DND-41 (cell line): ENCODE measurements around the gene FHIT.
"Not testable (repeated sequence)": the region's sequence is repeated elsewhere in the genome, so short reads cannot be mapped to it uniquely, and the experiment has no call there.

ENCODE experiments used
- ATAC-seq: fragments of 200-7000 bp; cut with Tn5 transposase; 3 replicates; pipeline ENCODE4 v1.9.1; 2021; ENCODE audit warnings: low read depth; ENCODE audit not compliant: insufficient read depth
- DNase-seq: peaks from one replicate; pipeline ENCODE4 v3.0.0-alpha.2; 2020
- H2AFZ ChIP-seq: 2 replicates; pipeline ENCODE4 v1.6.0; 2012; ENCODE audit warnings: low read depth, low read length
- H3K27ac ChIP-seq: 2 replicates; pipeline ENCODE4 v1.5.1; 2012; ENCODE audit warnings: low read length, inconsistent platforms
- H3K27me3 ChIP-seq: fragments of 200-600 bp; sonication (generic); 2 replicates; pipeline ENCODE4 v1.6.0; 2012; ENCODE audit warnings: low read length, mild to moderate bottlenecking, inconsistent platforms; ENCODE audit not compliant: insufficient read depth, poor library complexity
- H3K36me3 ChIP-seq: 2 replicates; pipeline ENCODE4 v1.5.1; 2012; ENCODE audit warnings: low read length, inconsistent platforms; ENCODE audit not compliant: insufficient read depth
- H3K4me1 ChIP-seq: 2 replicates; pipeline ENCODE4 v1.5.1; 2012; ENCODE audit warnings: mild to moderate bottlenecking, low read length; ENCODE audit not compliant: insufficient read depth
- H3K4me2 ChIP-seq: 2 replicates; pipeline ENCODE4 v1.6.0; 2012; ENCODE audit warnings: mild to moderate bottlenecking, moderate library complexity, low read length, inconsistent platforms; ENCODE audit not compliant: insufficient read depth
- H3K4me3 ChIP-seq, 2 experiments: fragments of 200-600 bp in 1 of 2; shearing (Covaris generic) in 1 of 2; 2 replicates each; pipeline ENCODE4 v1.5.1; 2012 to 2016; ENCODE audit warnings: inconsistent platforms in 2 of 2, low read length in 2 of 2, mild to moderate bottlenecking in 2 of 2, low read depth in 1 of 2, moderate library complexity in 1 of 2
- H3K79me2 ChIP-seq: 2 replicates; pipeline ENCODE4 v1.6.0; 2012; ENCODE audit warnings: low read length, inconsistent platforms; ENCODE audit not compliant: insufficient read depth
- H3K9ac ChIP-seq: 2 replicates; pipeline ENCODE4 v1.6.0; 2012; ENCODE audit warnings: low read depth, mild to moderate bottlenecking, inconsistent platforms, low read length, moderate library complexity
- H3K9me3 ChIP-seq: 2 replicates; pipeline ENCODE4 v1.5.1; 2012; ENCODE audit warnings: low read length, moderate library complexity, mild to moderate bottlenecking, inconsistent platforms; ENCODE audit not compliant: insufficient read depth, severe bottlenecking
- H4K20me1 ChIP-seq: 2 replicates; pipeline ENCODE4 v1.6.0; 2012; ENCODE audit warnings: low read length; ENCODE audit not compliant: insufficient read depth
- CTCF ChIP-seq: IDR thresholded peaks from 2 replicates; pipeline ENCODE4 v1.5.1; 2012; ENCODE audit warnings: borderline replicate concordance, low read length, moderate library complexity, mild to moderate bottlenecking; ENCODE audit not compliant: poor library complexity, severe bottlenecking; ENCODE audit errors: extremely low read depth
- EZH2 ChIP-seq: IDR thresholded peaks from 3 replicates; pipeline ENCODE4 v1.6.1; 2012; ENCODE audit warnings: borderline replicate concordance, low read depth, mild to moderate bottlenecking, moderate library complexity, low read length, inconsistent platforms; ENCODE audit not compliant: severe bottlenecking

Gene FHIT

GRCh38 chr3:61194892-61195538, 56.2 kb downstream of the FHIT start:
- H3K4me1 ChIP-seq: no peaks in the 10 kb centered on the region
- H3K27ac ChIP-seq: no peak overlapping the region
- H3K4me3 ChIP-seq: no peak overlapping the region
- H3K36me3 ChIP-seq: no peaks in the 10 kb centered on the region
- no peaks in the 10 kb centered on the region for H4K20me1 ChIP-seq
- ATAC-seq (no peak), DNase-seq (no peak)
- H3K79me2 ChIP-seq: no peaks in the 10 kb centered on the region
- no peak overlapping the region for H2AFZ ChIP-seq
- no peak overlapping the region for H3K4me2 ChIP-seq
- no peaks in the 10 kb centered on the region for H3K27me3 ChIP-seq
- TF ChIP-seq CTCF (no peak), EZH2 (no peak)
- H3K9me3 ChIP-seq: no peaks in the 10 kb centered on the region
- H3K9ac ChIP-seq: no peak overlapping the region

- TF ChIP-seq EZH2: no peak
- no peak overlapping the region for H3K9ac ChIP-seq
- ATAC-seq (no peak), DNase-seq (no peak)
- no peaks in the 10 kb centered on the region for H3K79me2 ChIP-seq
- H3K4me2 ChIP-seq: no peak overlapping the region
- no peaks in the 10 kb centered on the region for H4K20me1 ChIP-seq
- H3K27ac ChIP-seq: no peak overlapping the region
- no peaks in the 10 kb centered on the region for H3K36me3 ChIP-seq
- no peak overlapping the region for H2AFZ ChIP-seq
- no peaks in the 10 kb centered on the region for H3K4me1 ChIP-seq
- no peaks in the 10 kb centered on the region for H3K9me3 ChIP-seq
- H3K4me3 ChIP-seq: no peak overlapping the region
- H3K27me3 ChIP-seq: no peaks in the 10 kb centered on the region
Observed at GRCh38 chr3:61192222-61192621, 59.0 kb downstream of the FHIT start.

GRCh38 chr3:61190205-61190604, 61.0 kb downstream of the FHIT start:
- not testable (repeated sequence) for H3K79me2 ChIP-seq, DNase-seq, H2AFZ ChIP-seq, H3K27me3 ChIP-seq, H4K20me1 ChIP-seq, H3K9ac ChIP-seq, H3K36me3 ChIP-seq, H3K27ac ChIP-seq, H3K4me2 ChIP-seq, H3K4me3 ChIP-seq, ATAC-seq, H3K9me3 ChIP-seq, H3K4me1 ChIP-seq

GRCh38 chr3:61186030-61186429, 65.2 kb downstream of the FHIT start:
- Histone ChIP-seq H4K20me1 (no peaks in the 10 kb centered on the region), H2AFZ (no peak overlapping the region), H3K27me3 (no peaks in the 10 kb centered on the region), H3K9me3 (no peaks in the 10 kb centered on the region), H3K9ac (no peak overlapping the region), H3K4me2 (no peak overlapping the region), H3K36me3 (no peaks in the 10 kb centered on the region), H3K4me3 (no peak overlapping the region), H3K27ac (no peak overlapping the region), H3K79me2 (no peaks in the 10 kb centered on the region), H3K4me1 (no peaks in the 10 kb centered on the region)
- TF ChIP-seq CTCF: no peak
- no peak for TF ChIP-seq EZH2
- DNase-seq: no peak
- ATAC-seq: no peak
